NOMO-1 treated with dmso at 0.1 percent for 144 hours (cell line): Measurements from ENCODE around the gene ANGEL2.
"Not testable (repeated sequence)": the region's sequence is repeated elsewhere in the genome, so short reads cannot be mapped to it uniquely, and the experiment has no call there.

ENCODE experiments used
- DNase-seq: peaks from one replicate; lab custom pipeline; 2025; ENCODE audit not compliant: unreplicated experiment; lab: John Stamatoyannopoulos, UW

ANGEL2 gene

GRCh38 chr1:212976586-212976985 is 39.1 kb downstream of the ANGEL2 start:
- no peak for DNase-seq

- DNase-seq = no peak
These were observed 40.4 kb downstream of the ANGEL2 start for GRCh38 chr1:212975111-212975918.

- DNase-seq = no peak
These were observed 41.0 kb downstream of the ANGEL2 start for GRCh38 chr1:212974711-212975110.

GRCh38 chr1:212973899-212974298 is 41.8 kb downstream of the ANGEL2 start:
- no peak for DNase-seq

GRCh38 chr1:212973426-212973825 is 42.2 kb downstream of the ANGEL2 start:
- no peak for DNase-seq

GRCh38 chr1:212971312-212971711 is 44.4 kb downstream of the ANGEL2 start:
- DNase-seq = no peak

GRCh38 chr1:212970085-212970484 is 45.6 kb downstream of the ANGEL2 start:
- DNase-seq = no peak

- no peak for DNase-seq
These were observed 47.3 kb downstream of the ANGEL2 start for GRCh38 chr1:212968368-212968863.

- DNase-seq = no peak
These were observed 47.9 kb downstream of the ANGEL2 start for GRCh38 chr1:212967801-212968200.

GRCh38 chr1:212966616-212967015 is 49.1 kb downstream of the ANGEL2 start:
- no peak for DNase-seq

GRCh38 chr1:212964993-212965392 is 50.7 kb downstream of the ANGEL2 start:
- DNase-seq = not testable (repeated sequence)

- no peak for DNase-seq
These were observed 51.6 kb downstream of the ANGEL2 start for GRCh38 chr1:212964102-212964501.

GRCh38 chr1:212962509-212962908 is 53.2 kb downstream of the ANGEL2 start:
- DNase-seq = no peak

- no peak for DNase-seq
These were observed 54.7 kb downstream of the ANGEL2 start for GRCh38 chr1:212960932-212961331.

GRCh38 chr1:212959266-212960220 is 56.1 kb downstream of the ANGEL2 start:
- DNase-seq = no peak

- DNase-seq = no peak
These were observed 57.5 kb downstream of the ANGEL2 start for GRCh38 chr1:212958175-212958574.

- no peak for DNase-seq
These were observed 58.1 kb downstream of the ANGEL2 start for GRCh38 chr1:212957546-212957945.

- no peak for DNase-seq
These were observed 59.6 kb downstream of the ANGEL2 start for GRCh38 chr1:212955961-212956620.

GRCh38 chr1:212955098-212955497 is 60.6 kb downstream of the ANGEL2 start:
- DNase-seq = no peak

GRCh38 chr1:212954514-212954913 is 61.2 kb downstream of the ANGEL2 start:
- DNase-seq = no peak

GRCh38 chr1:212953321-212953720 is 62.3 kb downstream of the ANGEL2 start:
- no peak for DNase-seq
